HG03196 (cell line): ENCODE results near the gene ADGRG1.
A peak's percentile ranks its signal among the peaks of the same experiment; 100 is the strongest.

Experiments
- ATAC-seq: cut with Tn5 transposase; IDR thresholded peaks from one replicate; pipeline ENCODE4 v1.9.1; 2021; ENCODE audit not compliant: unreplicated experiment

ADGRG1 gene

DNA sequence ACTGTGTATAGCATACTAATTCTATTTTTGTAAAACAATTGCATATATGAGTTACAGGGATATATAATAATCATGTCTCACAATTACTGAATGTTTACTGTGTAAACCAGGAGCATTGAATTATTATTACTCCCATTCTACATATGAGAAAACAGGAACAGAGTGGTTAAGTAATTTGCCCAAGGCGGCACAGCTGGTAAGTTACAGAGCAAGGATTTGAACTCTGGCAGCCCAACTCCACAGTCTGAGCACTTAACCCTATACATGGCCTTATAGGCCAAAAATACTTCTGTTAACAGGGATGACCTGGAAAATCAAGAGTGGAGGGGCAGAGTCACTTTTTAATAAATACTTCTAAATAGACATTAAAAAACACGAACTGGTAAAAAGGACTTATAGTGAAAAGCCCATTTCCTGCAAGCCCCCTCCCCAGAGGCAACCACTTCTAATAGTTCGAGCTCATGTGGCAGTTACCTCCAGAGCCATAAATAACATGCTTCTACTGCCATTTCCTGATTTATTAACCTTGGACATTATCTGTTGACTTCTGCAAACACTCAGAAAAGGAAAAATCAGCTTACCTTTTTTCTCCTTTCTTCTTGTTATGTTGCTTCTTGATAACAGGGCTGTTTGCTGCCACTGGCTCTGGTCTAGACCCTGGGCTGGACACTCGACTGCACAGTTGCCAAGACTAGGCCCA lies 22.1 kb upstream of the ADGRG1 start:
- no peak for ATAC-seq

DNA sequence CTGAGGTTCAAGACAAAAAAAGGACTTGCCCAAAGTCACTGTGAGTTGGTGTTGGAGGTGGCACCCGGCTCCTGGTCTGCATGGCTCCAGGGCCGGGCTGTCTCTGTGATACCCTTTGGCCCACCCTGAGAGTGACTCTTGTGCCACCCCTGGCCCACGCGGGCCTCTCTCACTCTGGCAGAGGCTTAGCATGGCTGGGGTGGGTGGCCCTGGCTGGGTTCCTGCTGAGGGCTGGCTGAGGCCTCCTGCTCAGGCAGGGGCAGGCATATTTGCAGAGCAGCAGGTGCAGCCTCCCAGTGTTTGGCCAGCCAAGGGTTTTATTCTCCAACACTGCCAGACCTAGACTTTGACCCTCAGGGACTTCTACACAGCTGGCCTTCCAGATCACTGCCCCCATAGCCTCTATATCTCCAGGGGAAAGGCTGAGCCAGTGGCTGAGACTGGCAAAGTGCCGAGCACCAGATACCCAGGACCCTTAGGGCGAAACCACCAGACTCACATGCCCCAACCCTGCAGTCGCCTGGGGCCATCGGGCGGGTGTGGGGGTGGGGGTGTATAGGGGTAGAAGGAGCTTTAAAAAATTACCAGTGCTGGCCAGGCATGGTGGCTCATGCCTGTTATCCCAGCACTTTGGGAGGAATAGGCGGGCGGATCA lies 21.5 kb upstream of the ADGRG1 start:
- ATAC-seq = no peak

DNA sequence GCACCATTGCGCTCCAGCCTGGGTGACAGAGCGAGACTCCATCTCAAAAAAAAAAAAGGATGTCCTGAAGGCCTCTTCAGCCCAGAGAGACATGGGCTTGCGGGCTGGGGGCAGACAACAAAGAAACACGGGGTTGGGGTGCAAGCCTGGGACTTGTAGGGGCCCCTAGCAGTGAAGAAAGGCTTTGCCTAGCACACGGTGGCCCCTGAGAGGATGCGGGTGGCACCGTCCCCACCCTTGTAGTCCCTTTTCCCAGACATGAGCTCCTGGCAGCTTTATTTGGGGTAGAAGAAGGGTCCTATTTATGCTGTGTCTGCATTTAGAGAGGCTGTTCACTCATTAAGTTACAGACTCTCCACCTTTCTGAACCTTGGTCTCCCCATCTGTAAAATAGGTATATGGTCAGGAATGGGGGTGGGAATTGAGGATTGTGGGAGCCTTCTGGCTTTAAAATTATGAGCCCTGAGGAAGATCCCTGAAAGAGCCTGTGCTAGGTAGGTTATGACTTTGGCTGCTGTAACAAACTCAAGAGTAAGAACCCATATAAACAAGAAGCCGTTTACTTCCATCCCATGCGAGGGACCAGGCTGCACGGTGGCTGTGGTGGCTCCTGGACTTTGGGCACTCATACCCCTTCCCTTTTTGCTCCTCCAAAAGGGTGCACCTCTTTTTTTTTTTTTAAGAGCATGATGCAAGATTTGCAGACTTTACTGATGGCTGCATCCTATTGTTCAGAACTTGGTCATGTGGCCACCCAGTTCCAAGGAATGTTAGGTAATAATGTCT lies 20.6 kb upstream of the ADGRG1 start:
- ATAC-seq = no peak

DNA sequence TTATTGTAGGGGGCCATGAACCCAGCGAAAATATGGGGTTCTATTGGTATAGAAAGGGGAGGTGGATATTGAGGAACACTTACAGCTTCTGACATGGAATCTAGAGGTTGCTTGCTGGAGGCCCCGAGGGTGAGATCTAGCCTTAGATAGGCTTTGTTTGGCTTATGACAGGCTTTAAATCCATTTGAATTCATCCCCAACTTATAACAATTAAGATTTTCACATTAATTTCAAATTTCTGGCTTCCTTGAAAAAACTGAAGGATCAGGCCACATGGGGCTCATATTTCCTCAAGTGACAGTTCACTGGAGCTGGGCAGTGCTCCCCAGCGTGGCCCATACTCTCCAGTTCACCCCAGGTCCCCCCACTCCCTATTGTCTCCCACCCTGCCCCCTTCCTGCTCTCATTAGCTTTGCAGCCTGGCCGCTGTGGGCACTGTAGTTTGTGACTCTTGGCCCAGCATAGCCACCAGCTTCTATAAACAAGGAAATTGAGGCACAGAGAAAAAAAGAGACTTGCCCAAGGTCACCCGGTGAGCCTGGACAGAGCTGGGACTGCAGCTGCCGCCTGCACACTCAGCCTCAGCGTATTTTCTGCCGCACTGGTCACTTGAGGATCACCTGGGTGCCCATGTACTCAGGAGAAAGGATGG lies 19.8 kb upstream of the ADGRG1 start:
- ATAC-seq = no peak

DNA sequence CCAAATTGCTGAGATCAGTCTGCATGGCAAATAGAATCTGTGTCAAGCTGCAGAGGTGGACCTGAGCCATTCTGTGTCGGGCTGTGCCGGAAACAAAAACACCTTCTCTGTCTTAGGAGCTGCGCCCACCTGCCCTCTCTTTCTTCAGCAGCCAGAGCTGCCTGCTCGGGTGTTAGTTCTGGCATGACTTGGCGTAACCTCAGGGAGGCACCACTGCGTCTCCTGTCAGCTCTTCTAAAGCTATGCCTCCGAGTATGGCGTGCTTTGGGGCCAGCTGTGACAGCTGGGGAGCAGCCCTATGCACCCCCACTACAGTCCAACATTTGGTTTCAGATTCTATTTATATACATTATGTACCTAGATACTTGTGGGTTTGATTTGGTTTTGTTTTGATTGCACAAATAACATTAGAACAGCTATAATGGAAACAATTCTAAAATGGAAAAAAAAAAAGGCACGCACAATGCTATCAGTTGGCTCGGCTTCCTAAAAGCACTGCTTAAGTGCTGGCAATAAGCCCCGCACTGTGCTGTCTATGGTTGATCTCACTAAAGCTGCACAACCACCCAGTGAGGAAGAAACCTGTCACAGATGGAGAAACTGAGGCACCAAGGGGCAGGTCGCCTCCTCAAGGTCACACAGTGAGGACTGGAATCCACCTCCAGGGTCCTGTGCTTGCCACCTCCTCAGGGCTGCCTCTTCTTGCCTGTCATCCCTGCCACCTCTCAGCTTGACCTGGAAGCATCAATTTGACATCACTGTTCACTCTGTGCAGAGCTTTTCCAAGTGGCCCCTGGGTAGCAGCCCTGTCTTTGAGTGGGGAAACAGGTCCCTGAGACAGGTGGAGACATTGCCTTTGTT lies 18.7 kb upstream of the ADGRG1 start:
- ATAC-seq = peak; percentile 90

DNA sequence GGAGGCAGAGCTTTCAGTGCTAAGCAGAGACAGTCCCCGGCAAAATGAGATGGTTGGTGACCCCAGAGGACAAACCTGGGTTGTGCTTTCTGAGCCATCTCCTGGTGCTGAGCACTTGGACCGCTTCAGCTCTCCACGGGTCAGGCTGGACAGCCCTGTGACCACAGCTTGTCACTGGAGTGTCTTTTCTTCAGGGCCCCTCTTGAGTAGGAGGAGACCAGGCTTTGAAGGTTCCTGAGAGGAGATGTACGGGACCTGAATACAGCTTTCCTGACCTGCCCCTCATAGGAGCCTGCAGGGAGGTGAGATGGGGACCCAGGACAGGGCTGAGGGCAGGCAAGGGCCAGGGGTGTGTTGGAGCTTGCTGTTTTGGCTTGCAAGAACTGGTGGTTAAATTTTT lies 17.8 kb upstream of the ADGRG1 start:
- ATAC-seq = no peak

DNA sequence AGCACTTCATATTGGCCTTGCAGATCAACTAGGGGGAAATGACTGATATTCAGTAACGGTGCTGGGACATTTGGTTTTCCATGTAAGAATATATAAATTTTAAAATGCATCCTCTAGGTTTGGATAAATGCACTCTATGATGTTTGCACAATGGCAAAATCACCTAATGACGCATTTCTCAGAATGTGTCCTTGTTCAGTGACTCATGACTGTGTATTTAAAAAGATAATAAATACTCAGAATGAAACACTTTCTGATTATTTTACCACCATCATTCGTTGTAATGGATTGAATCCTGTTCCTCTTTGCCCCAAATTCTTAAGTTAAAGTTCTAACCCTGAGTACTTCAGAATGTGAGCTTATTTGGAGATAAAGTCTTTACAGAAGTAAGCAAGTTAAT lies 17.2 kb upstream of the ADGRG1 start:
- no peak for ATAC-seq

DNA sequence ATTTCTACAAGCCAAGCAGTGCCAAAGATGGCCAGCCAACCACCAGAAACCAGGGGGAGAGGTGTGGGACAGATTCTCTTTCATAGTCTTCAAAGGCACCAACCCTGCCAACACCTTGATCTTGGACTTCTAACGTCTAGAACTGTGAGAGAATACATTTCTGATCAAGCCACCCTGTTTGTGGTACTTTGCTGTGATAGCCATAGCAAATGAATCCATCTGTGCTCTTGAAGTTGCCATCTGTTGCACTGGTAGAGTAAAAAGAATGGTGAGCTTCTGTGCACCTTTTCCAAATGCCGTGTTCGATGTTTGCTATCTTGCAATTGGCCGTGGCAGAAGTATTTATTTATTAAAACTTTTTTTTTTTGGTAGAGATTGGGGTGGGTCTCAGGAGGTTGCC lies 16.7 kb upstream of the ADGRG1 start:
- ATAC-seq = no peak

DNA sequence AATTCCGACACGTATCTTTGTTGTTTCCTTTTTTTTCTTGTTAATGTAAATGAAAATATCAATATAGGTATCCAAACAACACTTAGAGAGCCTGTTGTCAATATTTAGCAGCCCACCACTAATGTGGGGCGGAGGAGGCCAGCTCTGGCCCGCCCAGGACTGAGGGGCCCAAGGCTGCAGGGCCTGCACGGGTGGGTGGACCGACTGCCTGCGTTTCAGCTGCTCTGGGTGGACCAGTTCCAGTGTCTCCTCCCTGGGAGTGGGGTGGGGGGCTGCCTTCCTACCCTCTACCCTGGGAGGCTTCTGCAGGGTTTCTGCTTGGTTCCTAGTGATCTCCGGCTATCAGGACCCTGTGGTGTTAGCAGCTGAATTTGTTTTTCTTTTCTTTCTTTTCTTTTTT lies 15.9 kb upstream of the ADGRG1 start:
- no peak for ATAC-seq

DNA sequence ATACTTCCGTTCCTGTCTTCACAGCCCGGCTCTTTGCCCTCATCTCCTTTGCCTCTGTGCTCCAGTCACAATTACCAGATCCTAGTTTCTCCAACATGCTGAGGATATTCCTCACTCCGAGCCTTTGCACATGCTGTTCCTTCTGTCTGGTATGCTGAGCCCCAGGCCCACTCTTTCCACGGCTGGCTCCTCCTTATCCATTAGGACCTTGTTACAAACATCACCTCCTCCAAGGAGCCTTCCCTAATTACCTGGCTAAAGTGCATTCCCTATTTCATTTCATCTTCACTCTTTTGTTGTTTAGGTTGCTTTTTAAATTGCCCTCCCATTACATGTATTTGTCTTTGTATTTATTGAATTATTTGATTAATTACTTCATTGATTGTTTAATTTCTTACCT lies 14.9 kb upstream of the ADGRG1 start:
- ATAC-seq = no peak

DNA sequence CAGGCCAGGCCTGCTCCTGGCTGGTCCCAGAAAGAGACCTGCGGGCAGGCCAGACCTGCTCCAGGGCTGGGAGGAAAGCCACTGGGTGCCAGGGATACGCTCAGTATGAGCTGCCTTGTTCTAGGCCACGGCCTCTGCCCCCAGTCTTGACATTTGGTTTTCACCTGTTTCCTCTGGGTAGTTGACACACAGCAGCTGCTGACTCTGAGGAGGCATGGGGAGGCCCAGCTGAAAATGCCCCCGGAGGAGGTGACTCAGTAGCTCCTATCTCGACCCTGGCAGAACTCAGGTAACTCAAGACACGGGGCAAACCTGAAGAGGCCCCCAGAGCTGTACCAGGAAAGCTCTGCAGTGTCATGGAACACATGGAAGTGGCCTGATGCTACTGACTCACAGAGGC lies 13.9 kb upstream of the ADGRG1 start:
- no peak for ATAC-seq

DNA sequence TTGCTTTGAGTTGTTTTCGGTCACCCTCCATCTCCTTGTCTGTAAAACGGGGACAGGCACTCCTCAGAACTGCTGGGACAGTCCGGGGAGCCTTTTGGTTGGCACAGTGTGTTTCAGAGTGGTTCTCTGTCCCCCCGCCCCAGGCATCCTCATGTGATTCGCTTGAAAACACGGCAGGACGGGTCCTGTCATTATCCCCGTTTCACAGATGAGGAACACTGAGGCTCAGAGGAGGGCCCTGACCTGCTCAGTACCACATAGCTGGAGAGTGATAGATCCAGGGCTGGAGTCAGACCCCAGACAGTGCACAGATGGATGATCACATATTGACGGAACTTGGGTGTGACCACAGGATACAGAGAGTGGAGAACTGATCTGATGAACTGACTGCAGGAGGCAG lies 13.5 kb upstream of the ADGRG1 start:
- ATAC-seq = no peak

DNA sequence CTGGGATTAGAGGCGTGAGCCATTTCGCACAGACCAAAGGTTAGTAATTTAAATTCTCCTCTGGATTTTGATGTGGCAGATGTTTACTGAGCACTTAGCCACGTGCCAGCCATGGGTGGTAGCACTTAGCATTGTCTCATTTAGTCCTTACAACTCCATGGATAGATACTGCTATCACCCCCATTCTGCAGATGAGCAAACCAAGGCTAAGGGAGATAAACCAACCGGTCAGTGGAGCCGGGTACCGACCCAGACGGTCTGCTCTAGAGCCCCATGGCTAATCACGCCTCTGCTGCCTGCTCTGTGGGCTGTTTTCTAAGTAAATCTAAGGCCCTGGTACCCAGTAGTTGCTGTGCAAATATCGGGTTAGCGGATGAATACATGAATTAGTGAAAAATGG lies 12.6 kb upstream of the ADGRG1 start:
- no peak for ATAC-seq

DNA sequence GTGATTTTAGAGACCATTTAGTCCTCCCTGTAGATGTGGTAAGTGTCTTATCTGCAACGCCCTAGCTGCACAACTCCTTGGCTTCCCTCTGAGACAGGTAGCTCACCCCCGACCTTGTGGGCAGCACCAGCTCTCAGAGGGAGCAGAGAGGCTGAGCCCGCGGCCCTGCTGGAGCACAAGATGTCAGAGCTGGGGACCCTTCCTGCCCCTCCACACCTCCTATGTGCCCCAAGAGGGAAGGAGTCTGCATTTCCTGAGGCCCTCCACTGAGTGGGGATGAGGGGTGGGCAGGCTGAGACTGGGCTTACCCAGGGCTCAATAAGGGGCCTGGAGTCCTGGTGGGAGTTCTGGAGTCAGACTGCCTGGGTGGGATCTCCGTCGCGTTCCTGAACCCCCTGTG lies 12.2 kb upstream of the ADGRG1 start:
- no peak for ATAC-seq

DNA sequence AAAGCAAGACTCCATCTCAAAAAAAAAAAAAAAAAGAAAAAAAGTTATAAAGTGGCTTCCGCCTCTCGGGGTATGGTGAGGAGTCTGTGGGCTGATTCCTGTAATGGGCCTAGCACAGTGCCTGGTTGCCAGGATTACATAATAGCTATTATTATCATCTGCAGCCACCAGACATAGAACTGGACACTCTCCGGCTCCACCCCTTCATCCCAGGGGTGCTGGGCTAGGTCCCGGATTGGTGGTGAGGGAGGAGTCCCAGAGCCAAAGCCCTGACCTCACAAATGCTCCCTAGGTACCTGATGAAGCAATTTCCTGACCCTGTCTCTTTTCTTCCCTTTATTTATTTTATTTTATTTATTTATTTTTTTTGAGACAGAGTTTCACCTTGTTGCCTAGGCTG lies 11.6 kb upstream of the ADGRG1 start:
- no peak for ATAC-seq

DNA sequence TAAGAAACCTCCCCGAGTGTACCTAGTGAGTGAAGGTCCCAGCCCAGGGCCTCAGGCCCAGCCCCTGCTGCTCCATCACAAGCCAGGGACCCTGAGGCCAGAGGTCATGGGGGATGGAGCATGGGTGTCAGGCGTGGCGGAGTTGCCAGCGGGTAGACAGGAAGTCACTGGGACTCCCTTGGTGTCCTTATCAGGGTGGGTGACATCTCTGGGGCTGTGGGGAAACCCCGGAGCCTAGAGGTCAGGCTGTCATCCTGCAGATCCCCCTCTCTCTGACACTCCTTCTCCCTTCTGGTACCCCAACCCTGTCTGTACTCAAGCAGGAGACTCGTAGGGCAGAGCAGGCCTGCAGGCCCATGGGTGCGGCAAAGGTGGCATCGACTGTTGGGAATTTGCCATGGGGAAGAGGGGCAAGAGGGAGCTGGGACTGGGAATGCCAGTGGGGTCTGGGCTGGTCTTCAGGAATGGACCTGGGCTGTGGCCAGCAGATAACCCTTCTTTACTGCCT lies 10.8 kb upstream of the ADGRG1 start:
- no peak for ATAC-seq

DNA sequence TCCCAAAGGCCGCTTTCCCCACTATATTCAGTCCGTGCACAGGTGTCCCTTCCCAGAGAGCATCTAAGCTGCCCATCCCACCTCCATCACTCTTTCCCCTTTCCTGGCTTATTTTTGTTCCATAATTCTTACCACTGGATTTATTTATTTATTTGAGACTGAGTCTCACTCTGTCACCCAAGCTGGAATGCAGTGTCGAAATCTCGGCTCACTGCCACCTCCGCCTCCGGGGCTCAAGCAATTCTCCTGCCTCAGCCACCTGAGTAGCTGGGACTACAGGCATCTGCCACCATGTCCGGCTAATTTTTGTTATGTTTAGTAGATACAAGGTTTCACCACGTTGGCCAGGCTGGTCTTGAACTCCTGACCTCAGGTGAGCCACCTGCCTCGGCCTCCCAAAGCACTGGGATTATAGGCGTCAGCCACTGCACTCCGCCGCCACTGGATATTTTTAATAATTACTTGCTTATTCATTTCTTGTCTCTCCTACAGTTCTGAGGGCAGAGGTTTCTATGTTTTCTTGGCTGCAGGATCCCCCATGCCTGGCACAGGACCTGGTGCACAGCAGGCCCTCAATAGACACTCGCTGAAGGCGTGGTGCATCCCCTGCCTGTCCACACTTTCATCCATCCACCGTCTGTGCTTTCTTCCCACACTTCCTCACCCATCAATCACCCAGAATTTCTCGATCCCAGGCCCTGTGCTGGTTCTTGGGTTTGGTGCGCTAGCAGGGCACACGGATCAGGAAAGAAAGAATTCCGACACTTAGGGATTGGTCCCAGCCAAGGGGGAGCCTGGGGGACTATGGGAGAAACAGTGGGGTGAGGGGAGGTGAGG lies 9.9 kb upstream of the ADGRG1 start:
- no peak for ATAC-seq

DNA sequence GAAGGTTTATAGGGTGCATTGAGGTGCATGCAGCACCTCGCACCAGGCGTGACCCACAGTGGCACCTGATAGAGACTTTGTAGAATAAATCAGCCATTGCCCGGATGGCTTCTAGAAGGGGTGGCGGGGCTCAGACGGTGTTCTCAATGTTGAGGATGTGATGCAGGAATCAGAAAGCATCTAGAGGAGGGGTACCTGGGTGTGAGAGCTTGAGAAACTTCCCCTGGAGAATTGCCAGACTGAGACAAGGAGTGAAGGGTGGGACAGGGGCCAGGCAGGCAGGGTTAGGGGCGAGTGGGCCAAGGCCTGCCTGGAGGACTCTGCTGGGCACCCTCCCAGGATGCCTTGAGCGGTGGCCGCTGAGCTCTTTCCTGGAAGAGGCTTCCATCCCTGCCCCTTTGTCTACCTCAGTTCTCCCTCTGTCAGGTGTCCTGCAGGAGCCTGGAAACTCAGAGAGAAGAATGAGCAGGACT lies 9.3 kb upstream of the ADGRG1 start:
- no peak for ATAC-seq

DNA sequence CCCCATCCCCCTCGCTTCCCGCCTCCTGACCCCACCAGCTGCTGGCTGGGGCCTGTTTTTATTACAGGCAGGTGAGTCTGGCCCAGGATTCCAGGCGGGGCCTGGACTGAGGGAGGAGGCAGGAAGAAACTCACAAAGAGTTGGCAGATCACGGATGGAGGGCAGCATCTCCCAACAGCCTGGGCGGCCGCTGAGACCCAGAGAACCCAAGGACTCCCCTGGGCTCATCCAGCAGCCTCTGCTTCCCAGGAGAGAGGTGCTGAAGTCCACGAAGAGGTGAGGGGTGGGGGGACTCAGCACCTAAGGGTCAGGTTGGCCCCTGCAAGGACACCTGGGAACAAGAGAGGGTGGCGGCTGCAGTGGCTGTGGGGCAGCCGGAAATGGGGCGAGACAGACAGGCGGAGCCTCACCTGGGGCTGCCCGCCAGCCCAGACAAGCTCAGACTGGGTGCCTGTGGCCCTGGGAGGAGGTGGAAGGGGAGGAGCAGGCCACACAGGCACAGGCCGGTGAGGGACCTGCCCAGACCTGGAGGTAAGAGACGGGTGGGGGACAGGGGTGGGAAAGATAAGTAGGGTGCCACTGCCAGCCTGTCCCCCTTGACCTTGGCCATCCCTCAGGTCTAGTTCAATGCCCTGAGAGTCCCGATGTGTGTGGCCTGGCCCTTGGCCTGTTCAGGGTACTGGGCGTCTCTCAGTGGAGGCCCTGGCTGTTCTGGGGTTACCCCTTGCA lies 8.7 kb upstream of the ADGRG1 start:
- ATAC-seq = no peak
